Effector memory CD8-positive, alpha-beta T cell (primary cell): ENCODE measurements around the gene KIF26B.

Source experiments
- ATAC-seq: fragments of 150-1000 bp; cut with Tn5 transposase; replicated peaks from 2 replicates; pipeline ENCODE4 v1.10.0; 2021; ENCODE audit warnings: mild to moderate bottlenecking, moderate library complexity
- DNase-seq, 3 experiments: peaks; one replicate each; pipeline ENCODE4 v3.0.0; 2021
- H3K27ac Mint-ChIP-seq, 2 donors: one replicate each; pipeline ENCODE4 v1.8.0; 2022; ENCODE audit warnings: mild to moderate bottlenecking in 2 of 2, mixed read lengths in 2 of 2, moderate library complexity in 2 of 2
- H3K27me3 Mint-ChIP-seq, 2 donors: one replicate each; pipeline ENCODE4 v1.8.0; 2022; ENCODE audit warnings: mixed read lengths in 2 of 2
- H3K36me3 Mint-ChIP-seq: one replicate; pipeline ENCODE4 v1.8.0; 2022; ENCODE audit warnings: mild to moderate bottlenecking, moderate library complexity, mixed read lengths; ENCODE audit not compliant: insufficient read depth
- H3K4me1 Mint-ChIP-seq, 2 donors: one replicate each; pipeline ENCODE4 v1.8.0; 2022; ENCODE audit warnings: low read depth in 2 of 2, mixed read lengths in 2 of 2
- H3K4me3 Mint-ChIP-seq, 2 donors: one replicate each; pipeline ENCODE4 v1.8.0; 2022; ENCODE audit warnings: mild to moderate bottlenecking in 2 of 2, mixed read lengths in 2 of 2, moderate library complexity in 2 of 2
- H3K9me3 Mint-ChIP-seq, 2 donors: one replicate each; pipeline ENCODE4 v1.8.0; 2022; ENCODE audit warnings: mixed read lengths in 2 of 2

KIF26B gene

GRCh38 chr1:245512980-245513578 is 358.3 kb downstream of the KIF26B start:
- Mint-ChIP-seq H3K4me1 (no peaks in the 10 kb centered on the region), H3K36me3 (peaks cover 2% of the 10 kb centered on the region), H3K27me3 (peaks cover 18 to 46% of the 10 kb centered on the region in 2 donors), H3K27ac (no peak overlapping the region), H3K4me3 (no peak overlapping the region), H3K9me3 (peaks cover 3 to 9% of the 10 kb centered on the region in 2 donors)
- DNase-seq (no peak), ATAC-seq (no peak)

DNA sequence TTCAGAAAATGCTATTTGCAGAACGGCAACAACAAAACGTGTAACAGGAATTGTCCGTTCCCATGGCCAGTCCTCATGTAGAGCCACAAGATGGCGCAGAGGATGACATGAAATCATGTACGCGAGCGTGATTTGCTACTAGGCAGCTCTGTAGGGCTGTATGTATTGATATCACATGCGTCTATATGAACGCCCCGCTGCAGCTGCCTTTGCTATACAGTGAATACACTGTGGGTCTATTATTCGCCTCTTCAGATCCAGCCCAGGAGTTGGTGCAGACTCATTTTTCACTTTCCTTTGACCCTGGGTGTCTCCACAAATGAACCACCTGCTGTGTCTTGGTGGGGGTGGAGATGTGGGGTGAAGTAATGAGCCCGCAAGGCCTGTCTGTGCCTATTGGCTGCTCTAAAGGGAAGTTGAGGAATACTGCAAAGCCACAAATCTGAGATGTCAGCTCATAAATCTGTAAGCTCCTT is 361.5 kb downstream of the KIF26B start:
- no peak overlapping the region for H3K27ac Mint-ChIP-seq
- no peaks in the 10 kb centered on the region for H3K36me3 Mint-ChIP-seq
- DNase-seq (no peak), ATAC-seq (no peak)
- H3K9me3 Mint-ChIP-seq = no peaks in the 10 kb centered on the region
- H3K4me1 Mint-ChIP-seq = no peaks in the 10 kb centered on the region
- H3K27me3 Mint-ChIP-seq = peaks cover 10 to 25% of the 10 kb centered on the region in 2 donors
- no peak overlapping the region for H3K4me3 Mint-ChIP-seq

GRCh38 chr1:245520611-245521010 is 365.8 kb downstream of the KIF26B start:
- Mint-ChIP-seq H3K4me1 (no peaks in the 10 kb centered on the region), H3K27me3 (peaks cover 0 to 5% of the 10 kb centered on the region in 2 donors), H3K9me3 (no peaks in the 10 kb centered on the region), H3K27ac (no peak overlapping the region), H3K36me3 (no peaks in the 10 kb centered on the region), H3K4me3 (no peak overlapping the region)
- no peak for DNase-seq
- ATAC-seq = no peak

DNA sequence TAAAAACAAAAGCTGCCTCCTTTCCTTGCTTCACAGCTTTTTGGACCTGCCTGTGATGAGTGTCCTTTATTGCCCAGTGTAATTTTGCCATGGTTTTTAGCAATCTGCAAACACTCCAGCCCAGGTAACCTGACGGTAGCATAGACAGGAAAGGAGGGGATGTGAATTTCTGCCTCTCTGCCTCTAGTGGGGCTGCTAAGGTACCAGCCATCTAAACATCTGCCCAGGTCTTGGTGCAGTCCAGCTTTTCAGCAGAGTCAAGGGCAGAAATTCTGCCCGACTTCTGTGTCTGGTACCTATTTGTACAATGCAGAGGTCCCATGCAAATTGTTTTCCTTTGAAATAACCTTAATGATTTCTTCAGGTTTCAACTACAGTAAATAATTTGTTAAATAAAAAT is 371.4 kb downstream of the KIF26B start:
- no peak overlapping the region for H3K27ac Mint-ChIP-seq
- H3K27me3 Mint-ChIP-seq = peaks cover 13 to 14% of the 10 kb centered on the region in 2 donors
- no peak for ATAC-seq
- no peak for DNase-seq
- H3K4me1 Mint-ChIP-seq = no peaks in the 10 kb centered on the region
- H3K36me3 Mint-ChIP-seq = no peaks in the 10 kb centered on the region
- H3K4me3 Mint-ChIP-seq = no peak overlapping the region
- H3K9me3 Mint-ChIP-seq = no peaks in the 10 kb centered on the region

DNA sequence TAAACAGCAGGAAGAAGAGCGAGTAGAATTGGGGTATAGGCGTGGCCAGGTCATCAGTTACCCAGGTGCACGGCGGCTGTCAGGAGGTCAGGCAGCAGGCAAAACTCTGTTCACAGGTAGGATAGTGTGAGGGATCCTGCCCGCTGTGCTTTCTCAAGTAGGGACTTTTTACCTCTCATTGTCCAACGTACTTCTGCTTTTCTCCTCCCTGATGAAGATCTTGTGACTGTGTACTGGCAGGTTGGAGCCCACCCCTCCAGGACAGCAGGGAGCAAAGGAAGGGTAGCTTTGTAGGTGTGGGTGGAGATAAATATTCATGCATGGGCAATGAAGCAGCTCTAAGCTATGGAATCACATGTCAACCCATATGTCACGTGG is 373.5 kb downstream of the KIF26B start:
- H3K27ac Mint-ChIP-seq = no peak overlapping the region
- no peak for DNase-seq
- H3K4me1 Mint-ChIP-seq = no peaks in the 10 kb centered on the region
- no peak for ATAC-seq
- H3K27me3 Mint-ChIP-seq = peaks cover 13 to 14% of the 10 kb centered on the region in 2 donors
- H3K9me3 Mint-ChIP-seq = no peaks in the 10 kb centered on the region
- no peaks in the 10 kb centered on the region for H3K36me3 Mint-ChIP-seq
- H3K4me3 Mint-ChIP-seq = no peak overlapping the region

GRCh38 chr1:245530937-245531336 is 376.2 kb downstream of the KIF26B start:
- Mint-ChIP-seq H3K27ac (no peak overlapping the region), H3K4me3 (no peak overlapping the region), H3K9me3 (no peaks in the 10 kb centered on the region), H3K36me3 (no peaks in the 10 kb centered on the region), H3K4me1 (no peaks in the 10 kb centered on the region), H3K27me3 (peaks cover 14 to 20% of the 10 kb centered on the region in 2 donors)
- DNase-seq = no peak
- no peak for ATAC-seq

GRCh38 chr1:245537992-245538391 is 383.2 kb downstream of the KIF26B start:
- DNase-seq (no peak), ATAC-seq (no peak)
- Mint-ChIP-seq H3K9me3 (peaks cover 2 to 8% of the 10 kb centered on the region in 2 donors), H3K36me3 (no peaks in the 10 kb centered on the region), H3K27ac (no peak overlapping the region), H3K4me1 (no peaks in the 10 kb centered on the region), H3K4me3 (no peak overlapping the region), H3K27me3 (peaks cover 19% of the 10 kb centered on the region in 2 donors)

- no peaks in the 10 kb centered on the region for H3K4me1 Mint-ChIP-seq
- no peak overlapping the region for H3K27ac Mint-ChIP-seq
- no peaks in the 10 kb centered on the region for H3K36me3 Mint-ChIP-seq
- DNase-seq (no peak), ATAC-seq (no peak)
- peaks cover 2 to 8% of the 10 kb centered on the region in 2 donors for H3K9me3 Mint-ChIP-seq
- H3K4me3 Mint-ChIP-seq = no peak overlapping the region
- H3K27me3 Mint-ChIP-seq = peaks cover 17 to 19% of the 10 kb centered on the region in 2 donors
Measured at GRCh38 chr1:245538671-245539070, 383.9 kb downstream of the KIF26B start.

DNA sequence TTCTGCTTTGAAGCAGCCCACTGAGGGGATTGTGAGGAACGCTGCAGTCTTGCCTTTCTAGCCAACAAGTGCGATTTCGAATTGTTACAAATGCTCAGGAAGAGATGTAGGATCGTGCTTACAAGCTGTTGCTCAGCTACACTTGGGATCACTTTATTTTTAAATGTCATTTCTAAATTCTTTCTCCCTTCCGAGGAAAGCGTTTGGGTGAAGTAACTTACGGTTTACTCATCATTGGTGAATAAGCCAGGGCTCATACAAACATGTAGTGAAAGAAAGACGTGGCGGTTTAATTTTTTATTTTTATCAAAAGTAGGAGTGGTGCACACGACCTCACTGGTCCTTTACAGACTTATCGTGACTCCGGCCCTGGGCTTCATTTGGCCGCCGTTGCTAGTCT is 386.6 kb downstream of the KIF26B start:
- no peak for DNase-seq

DNA sequence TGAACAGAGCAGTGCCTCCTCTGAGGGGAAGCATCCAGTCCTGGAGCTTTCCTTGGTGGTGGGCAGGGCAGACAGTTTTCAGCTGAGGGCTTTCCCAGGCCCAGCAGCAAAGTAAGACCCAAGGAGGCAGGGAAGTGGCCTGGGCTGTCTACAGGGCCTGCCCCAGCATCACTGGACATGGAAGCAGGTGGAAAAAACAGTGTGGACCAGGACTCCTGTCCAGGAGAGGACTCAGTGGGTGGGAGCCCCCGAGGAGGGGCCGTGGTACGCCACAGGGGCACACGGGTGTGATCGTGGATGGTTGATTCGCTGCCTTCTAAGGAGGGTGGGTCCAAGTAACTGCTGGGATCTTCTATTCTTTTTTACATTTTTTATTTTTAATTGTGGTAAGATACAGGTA is 387.6 kb downstream of the KIF26B start:
- DNase-seq = no peak
- Mint-ChIP-seq H3K27ac (no peak overlapping the region), H3K4me3 (no peak overlapping the region), H3K36me3 (no peaks in the 10 kb centered on the region), H3K9me3 (no peaks in the 10 kb centered on the region), H3K27me3 (peaks cover 6 to 19% of the 10 kb centered on the region in 2 donors), H3K4me1 (no peaks in the 10 kb centered on the region)
- no peak for ATAC-seq

More for the DNA sequence above, 386.6 kb downstream of the KIF26B start:
- no peak overlapping the region for H3K4me3 Mint-ChIP-seq
- no peak for ATAC-seq
- peaks cover 12 to 19% of the 10 kb centered on the region in 2 donors for H3K27me3 Mint-ChIP-seq
- H3K9me3 Mint-ChIP-seq = peaks cover 2 to 8% of the 10 kb centered on the region in 2 donors
- H3K36me3 Mint-ChIP-seq = no peaks in the 10 kb centered on the region
- H3K4me1 Mint-ChIP-seq = no peaks in the 10 kb centered on the region
- H3K27ac Mint-ChIP-seq = no peak overlapping the region

GRCh38 chr1:245544236-245544635 is 389.5 kb downstream of the KIF26B start:
- Mint-ChIP-seq H3K27me3 (peaks cover 0 to 9% of the 10 kb centered on the region in 2 donors), H3K36me3 (no peaks in the 10 kb centered on the region), H3K27ac (no peak overlapping the region), H3K4me3 (no peak overlapping the region), H3K4me1 (no peaks in the 10 kb centered on the region), H3K9me3 (no peaks in the 10 kb centered on the region)
- ATAC-seq (no peak), DNase-seq (no peak)

- ATAC-seq (no peak), DNase-seq (no peak)
- Mint-ChIP-seq H3K9me3 (peaks cover 0 to under 1% of the 10 kb centered on the region in 2 donors), H3K36me3 (no peaks in the 10 kb centered on the region), H3K4me1 (no peaks in the 10 kb centered on the region), H3K4me3 (no peak overlapping the region), H3K27me3 (no peaks in the 10 kb centered on the region), H3K27ac (no peak overlapping the region)
Measured at GRCh38 chr1:245546875-245547274, 392.1 kb downstream of the KIF26B start.

DNA sequence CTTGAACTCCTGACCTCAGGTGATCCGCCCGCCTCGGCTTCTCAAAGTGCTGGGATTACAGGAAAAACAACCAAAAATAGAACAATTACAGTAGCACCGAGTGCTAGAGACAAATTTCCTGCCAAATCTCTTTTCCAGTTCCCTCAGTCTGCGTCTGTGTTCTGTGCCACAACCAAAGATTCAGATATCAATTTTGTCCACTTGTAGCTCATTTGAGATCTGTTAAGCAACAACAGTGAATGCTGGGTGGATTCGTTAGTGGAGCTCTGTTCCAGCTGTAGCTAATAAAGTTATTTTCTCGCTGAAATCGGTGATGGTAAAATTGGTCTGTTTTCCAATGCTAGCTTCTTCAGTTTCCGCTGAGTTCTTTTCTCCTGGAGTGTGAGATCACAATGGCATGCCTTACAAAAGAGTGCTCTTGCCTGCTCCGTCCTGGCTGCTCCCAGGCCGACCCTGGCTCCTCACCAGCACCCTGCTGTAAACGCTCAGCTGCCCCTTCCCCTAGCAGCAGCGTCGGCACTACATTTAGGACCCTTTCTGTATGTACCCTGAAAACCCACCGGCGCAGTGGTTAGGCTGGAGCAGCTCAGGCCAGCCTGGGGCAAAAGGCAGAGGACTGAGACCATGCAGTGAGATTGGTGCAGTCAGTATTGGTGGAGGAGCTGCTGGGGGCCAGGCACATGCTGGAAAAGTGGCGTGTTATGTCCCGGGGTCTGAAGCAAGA is 395.4 kb downstream of the KIF26B start:
- H3K27me3 Mint-ChIP-seq = peaks cover 0 to 10% of the 10 kb centered on the region in 2 donors
- ATAC-seq = no peak
- H3K36me3 Mint-ChIP-seq = no peaks in the 10 kb centered on the region
- no peak overlapping the region for H3K4me3 Mint-ChIP-seq
- DNase-seq = no peak
- no peak overlapping the region for H3K27ac Mint-ChIP-seq
- no peaks in the 10 kb centered on the region for H3K4me1 Mint-ChIP-seq
- peaks cover 0 to 1% of the 10 kb centered on the region in 2 donors for H3K9me3 Mint-ChIP-seq

DNA sequence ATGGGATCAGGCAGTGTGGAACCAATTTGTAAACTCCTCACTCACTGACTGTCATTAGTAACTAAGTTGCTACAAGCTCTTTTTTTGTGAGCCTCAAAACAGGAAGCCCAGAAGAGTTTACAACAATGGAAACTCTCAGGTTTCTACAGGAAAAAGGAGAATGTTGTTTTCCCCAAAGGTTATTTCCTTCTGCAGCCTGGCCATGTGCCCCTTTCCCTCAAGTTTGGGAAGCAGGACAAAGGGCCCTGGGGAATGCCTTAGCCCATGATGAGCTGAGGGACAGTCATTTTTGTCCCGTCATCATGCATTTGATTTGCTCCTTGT is 395.9 kb downstream of the KIF26B start:
- Mint-ChIP-seq H3K4me3 (no peak overlapping the region), H3K4me1 (no peaks in the 10 kb centered on the region), H3K27me3 (peaks cover 0 to 10% of the 10 kb centered on the region in 2 donors), H3K9me3 (peaks cover 0 to 1% of the 10 kb centered on the region in 2 donors), H3K27ac (no peak overlapping the region), H3K36me3 (no peaks in the 10 kb centered on the region)
- DNase-seq (no peak), ATAC-seq (no peak)
